ENCODE measurements around the gene GPR161. TPM values are rescaled to one million over a fixed set of nuclear protein-coding genes. Genes with fewer than 3 reads are reported as not detected.

GPR161 gene
- total and polyA plus RNA-seq, 2 of the 13 experiments (the other 11 are each of a cell fraction or from before 2014, with no cell fraction given) = 0.13 to 0.35 TPM

Other genes starting within 250 kb of the GPR161 start
- 0.02 and 0.03 TPM in 2 replicates for gene ADCY10, start 222.8 kb downstream of the GPR161 start, total RNA-seq (2016; rRNA removed; fragmentation: Illumina TruSeq; extraction: Trizol)
- 0.03 TPM in 1 of 2 replicates, not detected in the other for gene ADCY10, start 222.8 kb downstream of the GPR161 start, polyA plus RNA-seq (2011; rRNA removed)
- gene DCAF6, start 200.2 kb downstream of the GPR161 start, total RNA-seq (2016; rRNA removed; fragmentation: Illumina TruSeq; extraction: Trizol) = 24.7 and 26.9 TPM in 2 replicates
- 29.8 and 33.7 TPM in 2 replicates for gene DCAF6, start 200.2 kb downstream of the GPR161 start, polyA plus RNA-seq (2011; rRNA removed)
- gene MPC2, start 199.9 kb downstream of the GPR161 start, total RNA-seq (2016; rRNA removed; fragmentation: Illumina TruSeq; extraction: Trizol) = 136 and 167 TPM in 2 replicates
- 30.6 and 38.8 TPM in 2 replicates for gene MPC2, start 199.9 kb downstream of the GPR161 start, polyA plus RNA-seq (2011; rRNA removed)
- 22.8 and 33.5 TPM in 2 replicates for gene TIPRL, start 42.0 kb upstream of the GPR161 start, total RNA-seq (2016; rRNA removed; fragmentation: Illumina TruSeq; extraction: Trizol)
- gene TIPRL, start 42.0 kb upstream of the GPR161 start, polyA plus RNA-seq (2011; rRNA removed) = 7.6 and 10.1 TPM in 2 replicates
- 28.8 and 31.4 TPM in 2 replicates for gene SFT2D2, start 89.1 kb upstream of the GPR161 start, total RNA-seq (2016; rRNA removed; fragmentation: Illumina TruSeq; extraction: Trizol)
- 8.5 and 10.0 TPM in 2 replicates for gene SFT2D2, start 89.1 kb upstream of the GPR161 start, polyA plus RNA-seq (2011; rRNA removed)
- gene TBX19, start 143.9 kb upstream of the GPR161 start, total RNA-seq (2016; rRNA removed; fragmentation: Illumina TruSeq; extraction: Trizol) = 0.18 and 0.31 TPM in 2 replicates
- gene TBX19, start 143.9 kb upstream of the GPR161 start, polyA plus RNA-seq (2011; rRNA removed) = 1.3 and 1.4 TPM in 2 replicates